Stimulated activated CD8-positive, alpha-beta memory T cell treated with anti-CD3 and anti-CD28 coated beads, Interleukin-7, amount 100 ng/mL, for 4 hours (primary cell): ENCODE data around the gene DAB2IP.

Source experiments
- DNase-seq, 2 donors: peaks; one replicate each; pipeline ENCODE4 v3.0.0-alpha.2; 2020; ENCODE audit warnings: low read depth in 2 of 2

The DAB2IP gene

GRCh38 chr9:121743441-121744001, 92.1 kb downstream of the DAB2IP start:
- DNase-seq = no peak

- DNase-seq = no peak
Observed at GRCh38 chr9:121744002-121744686, 92.7 kb downstream of the DAB2IP start.

- no peak for DNase-seq
Observed at GRCh38 chr9:121744687-121745395, 93.4 kb downstream of the DAB2IP start.

- DNase-seq = no peak
Observed at GRCh38 chr9:121745396-121745695, 93.9 kb downstream of the DAB2IP start.

GRCh38 chr9:121746411-121746810, 95.0 kb downstream of the DAB2IP start:
- no peak for DNase-seq

- DNase-seq = no peak
Observed at GRCh38 chr9:121746866-121747265, 95.4 kb downstream of the DAB2IP start.

GRCh38 chr9:121748074-121748473, 96.6 kb downstream of the DAB2IP start:
- DNase-seq = no peak

GRCh38 chr9:121748727-121749423, 97.4 kb downstream of the DAB2IP start:
- no peak for DNase-seq

GRCh38 chr9:121749614-121750013, 98.2 kb downstream of the DAB2IP start:
- DNase-seq = no peak

GRCh38 chr9:121750259-121750714, 98.9 kb downstream of the DAB2IP start:
- DNase-seq = no peak

- no peak for DNase-seq
Observed at GRCh38 chr9:121750715-121751623, 99.5 kb downstream of the DAB2IP start.

- DNase-seq = no peak
Observed at GRCh38 chr9:121751686-121752445, 100.4 kb downstream of the DAB2IP start.

GRCh38 chr9:121752929-121753328, 101.5 kb downstream of the DAB2IP start:
- DNase-seq = no peak

GRCh38 chr9:121753802-121754654, 102.6 kb downstream of the DAB2IP start:
- no peak for DNase-seq

GRCh38 chr9:121754655-121755436, 103.4 kb downstream of the DAB2IP start:
- no peak for DNase-seq

- no peak for DNase-seq
Observed at GRCh38 chr9:121755581-121755980, 104.1 kb downstream of the DAB2IP start.

- no peak for DNase-seq
Observed at GRCh38 chr9:121756474-121757280, 105.2 kb downstream of the DAB2IP start.

GRCh38 chr9:121757281-121757585, 105.8 kb downstream of the DAB2IP start:
- DNase-seq = no peak
